H1 (cell line): ENCODE results near the gene AGAP1. TPM values are rescaled to one million over a fixed set of nuclear protein-coding genes. Genes with fewer than 3 reads are reported as not detected.

Experiments
- CTCF ChIA-PET: fragments of 300-600 bp; sonication (Branson Sonifier 250); formaldehyde crosslinking; loops from one replicate; lab custom pipeline; 2021; ENCODE audit not compliant: partially characterized antibody; lab: Charles Lee
- POLR2A ChIA-PET: fragments of 300-600 bp; sonication (Branson Sonifier 250); formaldehyde crosslinking; loops from one replicate; lab custom pipeline; 2021; ENCODE audit warnings: inconsistent platforms; ENCODE audit not compliant: partially characterized antibody; lab: Charles Lee
- DNase-seq, 2 experiments: peaks; one replicate each; pipeline versions ENCODE4 v3.0.0 to v3.0.0-alpha.2; 2010 to 2022; ENCODE audit warnings: low spot score in 2 of 2, low read depth in 1 of 2, mixed read lengths in 1 of 2
- FAIRE-seq: peaks from 2 replicates; lab custom pipeline; 2011; peaks lifted over from hg19 to GRCh38; lab: Jason Lieb, UNC
- H2AFZ ChIP-seq: 2 replicates; pipeline ENCODE4 v1.8.1; 2012; ENCODE audit warnings: low read length, inconsistent platforms
- H2AK5ac ChIP-seq: 2 replicates; pipeline ENCODE4 v1.6.1; 2013; ENCODE audit warnings: low read depth, low read length
- H2BK120ac ChIP-seq: replicated peaks from 2 replicates; pipeline ENCODE3; 2013; ENCODE audit warnings: low read depth, low read length, inconsistent platforms
- H2BK12ac ChIP-seq: 2 replicates; pipeline ENCODE4 v1.6.1; 2013; ENCODE audit warnings: low read depth, low read length
- H2BK15ac ChIP-seq: 2 replicates; pipeline ENCODE4 v1.6.1; 2013; ENCODE audit warnings: low read length
- H2BK20ac ChIP-seq: 2 replicates; pipeline ENCODE4 v1.6.1; 2013; ENCODE audit warnings: low read length
- H2BK5ac ChIP-seq: 2 replicates; pipeline ENCODE4 v1.6.1; 2013; ENCODE audit warnings: low read depth, low read length
- H3K14ac ChIP-seq: 2 replicates; pipeline ENCODE4 v1.6.1; 2013; ENCODE audit warnings: inconsistent platforms; ENCODE audit not compliant: insufficient read length
- H3K18ac ChIP-seq: 2 replicates; pipeline ENCODE4 v1.6.1; 2013; ENCODE audit warnings: low read length; ENCODE audit errors: extremely low read depth
- H3K23ac ChIP-seq: 2 replicates; pipeline ENCODE4 v1.6.1; 2013; ENCODE audit warnings: inconsistent platforms; ENCODE audit not compliant: insufficient read length
- H3K23me2 ChIP-seq: 2 replicates; pipeline ENCODE4 v1.6.1; 2013; ENCODE audit warnings: low read depth, low read length
- H3K27ac ChIP-seq: 2 replicates; pipeline ENCODE4 v1.6.1; 2011; ENCODE audit warnings: low read depth, low read length, inconsistent platforms
- H3K27me3 ChIP-seq, 4 experiments: replicated peaks in 1 of 4; 1 replicate in 1 of 4; 2 replicates in 3 of 4; pipeline versions ENCODE4 v1.6.1 to v1.8.1; 2011 to 2013; ENCODE audit warnings: low read length in 3 of 4, mild to moderate bottlenecking in 3 of 4, inconsistent platforms in 2 of 4, mixed read lengths in 2 of 4, moderate library complexity in 1 of 4; ENCODE audit not compliant: control insufficient read depth in 3 of 4, insufficient read depth in 3 of 4; ENCODE audit errors: extremely low read depth in 1 of 4
- H3K36me3 ChIP-seq, 4 experiments: 2 replicates each; pipeline versions ENCODE4 v1.6.1 to v1.8.1; 2011 to 2013; ENCODE audit warnings: mild to moderate bottlenecking in 4 of 4, low read length in 3 of 4, moderate library complexity in 2 of 4, control low read depth in 1 of 4, inconsistent platforms in 1 of 4; ENCODE audit not compliant: insufficient read depth in 4 of 4, control insufficient read depth in 2 of 4
- H3K4ac ChIP-seq: replicated peaks from 2 replicates; pipeline ENCODE3; 2013; ENCODE audit warnings: low read length, low read depth, mixed read lengths, inconsistent platforms; ENCODE audit not compliant: insufficient read length
- H3K4me1 ChIP-seq, 4 experiments: replicated peaks in 1 of 4; 1 replicate in 1 of 4; 2 replicates in 3 of 4; pipeline versions ENCODE4 v1.6.1 to v1.8.1; 2011 to 2013; ENCODE audit warnings: low read length in 3 of 4, inconsistent platforms in 2 of 4, mixed read lengths in 1 of 4; ENCODE audit not compliant: insufficient read depth in 4 of 4, control insufficient read depth in 3 of 4
- H3K4me2 ChIP-seq, 2 experiments: 2 replicates each; pipeline versions ENCODE4 v1.6.1 to v1.8.1; 2011 to 2013; ENCODE audit warnings: low read depth in 2 of 2, low read length in 2 of 2, control low read depth in 1 of 2, inconsistent platforms in 1 of 2, mild to moderate bottlenecking in 1 of 2; ENCODE audit not compliant: insufficient read depth in 1 of 2
- H3K4me3 ChIP-seq, 4 experiments: fragments of 200-600, 300-600 bp in 1 of 4; sonication (generic), shearing (Covaris generic), sonication (Bioruptor Twin) in 1 of 4; 2 replicates each; pipeline versions ENCODE4 v1.5.1 to v1.8.1; 2011 to 2016; ENCODE audit warnings: low read length in 4 of 4, low read depth in 3 of 4, control low read depth in 2 of 4, inconsistent platforms in 2 of 4, mild to moderate bottlenecking in 2 of 4, mixed read lengths in 1 of 4, moderate library complexity in 1 of 4; ENCODE audit not compliant: insufficient read depth in 2 of 4; ENCODE audit errors: extremely low read depth in 1 of 4
- H3K56ac ChIP-seq: replicated peaks from 2 replicates; pipeline ENCODE3; 2013; ENCODE audit warnings: low read depth, mild to moderate bottlenecking, mixed read lengths, low read length, inconsistent platforms; ENCODE audit not compliant: insufficient read length
- H3K79me1 ChIP-seq: 2 replicates; pipeline ENCODE4 v1.6.1; 2013; ENCODE audit warnings: low read depth, low read length, control low read depth
- H3K79me2 ChIP-seq, 2 experiments: 2 replicates each; pipeline versions ENCODE4 v1.6.1 to v1.8.1; 2012 to 2013; ENCODE audit warnings: low read length in 2 of 2, mild to moderate bottlenecking in 2 of 2, inconsistent platforms in 1 of 2; ENCODE audit not compliant: insufficient read depth in 2 of 2, control insufficient read depth in 1 of 2
- H3K9ac ChIP-seq, 4 experiments: replicated peaks in 1 of 4; 1 replicate in 1 of 4; 2 replicates in 3 of 4; pipeline versions ENCODE4 v1.6.1 to v1.8.1; 2011 to 2013; ENCODE audit warnings: low read depth in 3 of 4, low read length in 3 of 4, control low read depth in 2 of 4, mild to moderate bottlenecking in 2 of 4, moderate library complexity in 2 of 4, inconsistent platforms in 1 of 4; ENCODE audit errors: extremely low read depth in 1 of 4
- H3K9me3 ChIP-seq, 2 experiments: 2 replicates each; pipeline versions ENCODE4 v1.6.1 to v1.8.1; 2012 to 2013; ENCODE audit warnings: mild to moderate bottlenecking in 2 of 2, moderate library complexity in 2 of 2, control low read depth in 1 of 2, inconsistent platforms in 1 of 2, low read depth in 1 of 2, low read length in 1 of 2, mixed read lengths in 1 of 2; ENCODE audit not compliant: insufficient read depth in 2 of 2
- H4K20me1 ChIP-seq, 2 experiments: replicated peaks in 1 of 2; 2 replicates each; pipeline versions ENCODE3 to v1.8.1; 2011 to 2013; ENCODE audit warnings: inconsistent platforms in 2 of 2, low read length in 2 of 2, mild to moderate bottlenecking in 1 of 2; ENCODE audit not compliant: insufficient read depth in 2 of 2, control insufficient read depth in 1 of 2
- H4K5ac ChIP-seq: 2 replicates; pipeline ENCODE4 v1.6.1; 2013; ENCODE audit warnings: low read length, low read depth, mixed read lengths, inconsistent platforms; ENCODE audit not compliant: insufficient read length
- H4K8ac ChIP-seq: 2 replicates; pipeline ENCODE4 v1.8.0; 2013; ENCODE audit warnings: mild to moderate bottlenecking, moderate library complexity, low read length, inconsistent platforms; ENCODE audit not compliant: insufficient read depth; ENCODE audit errors: extremely low read depth
- H4K91ac ChIP-seq: replicated peaks from 2 replicates; pipeline ENCODE3; 2013; ENCODE audit warnings: low read length, mixed read lengths, inconsistent platforms; ENCODE audit not compliant: insufficient read length
- ATF2 ChIP-seq: IDR thresholded peaks from 2 replicates; pipeline ENCODE4 v1.6.1; 2012; ENCODE audit warnings: low read length, inconsistent platforms
- CREB1 ChIP-seq: IDR thresholded peaks from 2 replicates; pipeline ENCODE4 v1.6.1; 2012; ENCODE audit warnings: inconsistent platforms
- KDM1A ChIP-seq: fragments of 200-600, 300-600 bp; sonication (generic); IDR thresholded peaks from 2 replicates; pipeline ENCODE4 v1.7.1; 2016; ENCODE audit warnings: mild to moderate bottlenecking, low read length, borderline replicate concordance
- PHF8 ChIP-seq: fragments of 200-600 bp; sonication (generic); conservative IDR thresholded peaks from 2 replicates; pipeline ENCODE4 v1.7.1; 2012; ENCODE audit warnings: low read depth, mild to moderate bottlenecking, inconsistent platforms, low read length, moderate library complexity
- RXRA ChIP-seq: IDR thresholded peaks from 2 replicates; pipeline ENCODE4 v1.6.1; 2011; ENCODE audit warnings: low read depth, mild to moderate bottlenecking, low read length, moderate library complexity; ENCODE audit not compliant: insufficient read depth
- SIRT6 ChIP-seq: IDR thresholded peaks from one replicate; pipeline ENCODE4 v1.7.1; 2012; ENCODE audit warnings: low read length, inconsistent platforms
- SP2 ChIP-seq: IDR thresholded peaks from 2 replicates; pipeline ENCODE4 v1.6.1; 2012; ENCODE audit warnings: mild to moderate bottlenecking, low read length, inconsistent platforms
- TAF7 ChIP-seq: optimal IDR thresholded peaks from 2 replicates; pipeline ENCODE3; 2011; ENCODE audit warnings: low read depth, mild to moderate bottlenecking, inconsistent platforms, low read length, moderate library complexity, borderline replicate concordance
- TEAD4 ChIP-seq: IDR thresholded peaks from 2 replicates; pipeline ENCODE4 v1.6.1; 2012; ENCODE audit warnings: low read depth, low read length, inconsistent platforms, mixed read lengths
- WGBS, 2 experiments: shearing (Covaris generic) in 1 of 2; methylation state at CpG; one replicate each; pipeline versions ENCODE4 v1.1.6 to v1.1.7; 2013 to 2015; ENCODE audit warnings: low lambda C conversion rate in 2 of 2, mixed read lengths in 2 of 2, inconsistent platforms in 1 of 2, low coverage in 1 of 2, missing lambda C conversion rate in 1 of 2; ENCODE audit not compliant: insufficient replicate concordance in 2 of 2, insufficient coverage in 1 of 2, insufficient read length in 1 of 2; ENCODE audit errors: extremely low coverage in 1 of 2, missing lambda C conversion rate in 1 of 2; 5-methylcytosine and 5-hydroxymethylcytosine counted together
- polyA plus RNA-seq, 7 experiments: library from polyadenylated mRNA; depleted of rRNA in 3 of 7; stranded (reverse) in 5 of 7; unstranded in 2 of 7; fragments of >200 nt in 5 of 7; fragments of 200-250 nt in 2 of 7; gene quantifications; 1 replicate in 5 of 7; 2 replicates in 1 of 7; 4 replicates in 1 of 7; pipeline versions ENCODE4 v1.2.1 to v1.2.3, GENCODE V29; 2011 to 2013; ENCODE audit warnings: missing spikeins in 2 of 7, mixed read lengths in 2 of 7
- total RNA-seq: library from RNA; stranded (reverse); fragmentation: NEBNext Ultra II Directional; extraction: Animal tissue kit (Norgen Biotek cat#: 25700); gene quantifications from 2 replicates; pipeline ENCODE4 v1.2.1, GENCODE V29; 2021

AGAP1 gene
- total and polyA plus RNA-seq, 2 of the 8 experiments (the other 6 are each of a cell fraction or from before 2014, with no cell fraction given) = 18.1 to 39.4 TPM

GRCh38 chr2:236119476-236119875 is 625.6 kb downstream of the AGAP1 start:
- TF ChIP-seq CREB1 = no peak
- TF ChIP-seq RXRA = no peak
- TF ChIP-seq PHF8 = no peak
- TF ChIP-seq TEAD4 = no peak
- no peak for TF ChIP-seq KDM1A
- no peak for TF ChIP-seq SP2
- no peak for TF ChIP-seq TAF7
- TF ChIP-seq ATF2 = no peak
- TF ChIP-seq SIRT6 = no peak
- Histone ChIP-seq H3K9me3 (no peaks in the 10 kb centered on the region), H4K5ac (no peak overlapping the region), H4K91ac (no peak overlapping the region), H2BK20ac (no peak overlapping the region), H3K79me2 (no peaks in the 10 kb centered on the region), H3K23me2 (no peaks in the 10 kb centered on the region), H2BK12ac (0 out of 2 replicates have a peak overlapping the region, but pooled peaks have one; percentile 7), H2AFZ (no peak overlapping the region), H2BK120ac (no peak overlapping the region), H2BK15ac (no peak overlapping the region), H3K14ac (no peak overlapping the region), H3K36me3 (no peaks in the 10 kb centered on the region; a peak in 1 of 8 replicates), H3K56ac (no peak overlapping the region), H4K8ac (no peak overlapping the region), H3K27ac (no peak overlapping the region), H3K79me1 (no peaks in the 10 kb centered on the region), H3K23ac (no peak overlapping the region), H3K27me3 (peaks cover 0 to 13% (median 10%) of the 10 kb centered on the region in 4 experiments; a peak in 6 of 7 replicates), H2BK5ac (no peak overlapping the region), H3K4me2 (no peak overlapping the region), H4K20me1 (peaks cover 7 to 14% of the 10 kb centered on the region in 2 experiments), H3K18ac (no peak overlapping the region), H3K9ac (no peak overlapping the region), H2AK5ac (no peak overlapping the region), H3K4ac (no peak overlapping the region), H3K4me3 (no peak overlapping the region), H3K4me1 (peaks cover 0 to 9% (median 4%) of the 10 kb centered on the region in 4 experiments; a peak in 5 of 7 replicates)
- no peak for FAIRE-seq
- ChIA-PET POLR2A (interaction anchor here (0.6 to 1.3 kb wide), 2 partner anchors 33 to 109 kb away, joined by 3 read pairs; no protein-coding TSS in a partner anchor), CTCF (interaction anchor here (0.8 to 2.1 kb wide), 5 partner anchors 14 to 183 kb away, joined by 3 to 12 read pairs (median 5); no protein-coding TSS in a partner anchor)
- WGBS, 2 experiments = 91% methylated on average over 13 of the region's 13 CpGs; no CpG with 5 or more reads in 1 of the 2 experiments
- no peak for DNase-seq
